Kidney tubule cell (primary cell): ENCODE results near the gene C3.
"Not testable (repeated sequence)": the region's sequence is repeated elsewhere in the genome, so short reads cannot be mapped to it uniquely, and the experiment has no call there.

Experiments
- DNase-seq: peaks from one replicate; pipeline ENCODE4 v3.0.0-alpha.2; 2018; ENCODE audit warnings: low spot score

Gene C3

DNA sequence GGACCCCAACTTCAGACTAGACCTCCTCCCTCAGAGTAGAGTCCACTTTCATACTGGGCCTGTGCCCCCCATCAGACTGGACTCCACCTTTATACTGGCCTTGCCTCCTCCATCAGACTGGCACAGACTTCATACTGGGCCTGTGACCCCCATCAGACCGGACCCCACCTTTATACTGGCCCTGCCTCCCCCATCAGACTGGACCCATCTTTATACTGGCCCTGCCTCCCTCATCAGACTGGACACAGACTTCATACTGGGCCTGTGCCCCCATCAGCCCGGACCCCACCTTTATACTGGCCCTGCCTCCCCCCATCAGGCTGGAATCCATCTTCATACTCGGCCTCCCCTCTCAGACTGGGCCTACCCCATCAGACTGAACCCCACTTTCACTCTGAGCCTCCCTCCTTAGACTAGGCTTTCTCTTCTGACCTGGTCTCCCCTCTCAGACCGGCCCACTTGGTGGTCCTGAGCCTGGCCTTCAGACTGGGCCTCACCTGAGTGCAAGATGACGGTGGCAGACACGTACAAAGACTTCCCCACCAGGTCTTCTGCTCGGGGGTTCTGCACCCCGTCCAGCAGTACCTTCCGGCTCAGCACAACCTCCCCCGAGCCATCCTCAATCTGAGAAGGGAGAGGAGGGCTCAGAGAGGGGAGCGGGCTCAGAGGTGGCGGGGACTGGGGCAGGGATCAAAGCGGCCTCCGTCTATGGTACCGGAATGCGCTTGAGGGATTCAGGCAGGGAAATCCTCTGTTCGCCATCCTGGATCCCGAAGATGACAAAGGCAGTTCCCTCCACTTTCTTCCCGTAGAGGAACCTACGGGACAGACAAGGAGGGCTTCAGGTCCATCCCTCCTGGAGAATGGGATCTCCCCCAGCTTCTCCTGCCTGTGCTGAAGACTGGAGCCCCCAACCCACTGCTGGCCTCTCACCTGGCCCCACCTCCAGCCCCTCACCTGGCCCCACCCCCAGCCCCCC lies 7.5 kb downstream of the C3 start:
- DNase-seq = no peak

DNA sequence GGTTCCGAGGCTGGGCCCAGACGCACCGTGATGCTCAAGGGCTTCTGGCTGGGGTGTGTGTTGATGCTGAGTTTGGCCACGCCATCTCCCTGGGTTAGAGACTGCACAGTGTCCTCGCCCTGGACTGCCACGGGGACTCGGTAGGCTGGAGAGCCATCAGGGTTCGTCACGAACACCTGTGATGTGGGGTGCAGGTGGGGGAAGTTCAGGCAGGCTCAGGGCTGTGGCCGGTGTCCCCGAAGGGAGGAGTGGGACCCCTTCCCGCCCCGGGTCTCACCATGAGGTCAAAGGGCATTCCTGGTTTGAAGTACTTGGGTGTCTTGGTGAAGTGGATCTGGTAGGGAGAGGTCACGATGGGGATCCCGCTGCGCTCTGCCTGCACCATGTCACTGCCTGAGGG lies 8.2 kb downstream of the C3 start:
- no peak for DNase-seq

DNA sequence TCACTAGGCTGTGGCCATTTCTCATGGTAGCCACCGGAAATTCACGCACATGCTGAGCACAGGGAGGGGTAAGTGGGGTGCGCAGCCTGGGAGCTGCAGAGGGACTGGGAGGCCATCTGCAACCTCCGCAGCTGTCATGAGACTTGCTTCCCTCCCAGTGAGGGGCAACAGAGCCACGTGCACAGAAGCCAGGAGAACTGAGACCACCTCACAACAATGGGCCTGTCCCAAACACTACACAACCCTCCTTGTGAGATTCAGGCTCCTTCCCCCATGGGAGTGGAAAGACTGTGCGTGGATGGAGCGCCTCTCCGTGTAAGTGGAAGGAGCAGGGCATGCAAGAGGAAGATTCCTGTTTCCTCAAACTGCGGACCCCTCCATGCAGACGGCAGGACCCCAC lies 8.8 kb downstream of the C3 start:
- no peak for DNase-seq

DNA sequence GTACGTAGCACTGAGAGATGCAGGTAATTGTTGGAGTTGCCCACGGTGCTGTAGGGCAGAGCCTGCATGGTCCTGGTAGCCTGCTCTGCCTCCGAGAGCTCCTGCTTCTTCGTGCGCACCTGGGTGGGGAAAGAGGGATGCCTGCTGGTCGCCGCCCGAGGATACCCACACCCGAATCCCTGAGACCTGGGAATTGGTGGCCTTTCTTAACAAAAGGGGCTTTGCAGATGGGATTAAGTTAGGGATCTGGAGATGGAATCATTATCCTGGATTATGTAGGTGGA lies 9.4 kb downstream of the C3 start:
- DNase-seq = no peak

DNA sequence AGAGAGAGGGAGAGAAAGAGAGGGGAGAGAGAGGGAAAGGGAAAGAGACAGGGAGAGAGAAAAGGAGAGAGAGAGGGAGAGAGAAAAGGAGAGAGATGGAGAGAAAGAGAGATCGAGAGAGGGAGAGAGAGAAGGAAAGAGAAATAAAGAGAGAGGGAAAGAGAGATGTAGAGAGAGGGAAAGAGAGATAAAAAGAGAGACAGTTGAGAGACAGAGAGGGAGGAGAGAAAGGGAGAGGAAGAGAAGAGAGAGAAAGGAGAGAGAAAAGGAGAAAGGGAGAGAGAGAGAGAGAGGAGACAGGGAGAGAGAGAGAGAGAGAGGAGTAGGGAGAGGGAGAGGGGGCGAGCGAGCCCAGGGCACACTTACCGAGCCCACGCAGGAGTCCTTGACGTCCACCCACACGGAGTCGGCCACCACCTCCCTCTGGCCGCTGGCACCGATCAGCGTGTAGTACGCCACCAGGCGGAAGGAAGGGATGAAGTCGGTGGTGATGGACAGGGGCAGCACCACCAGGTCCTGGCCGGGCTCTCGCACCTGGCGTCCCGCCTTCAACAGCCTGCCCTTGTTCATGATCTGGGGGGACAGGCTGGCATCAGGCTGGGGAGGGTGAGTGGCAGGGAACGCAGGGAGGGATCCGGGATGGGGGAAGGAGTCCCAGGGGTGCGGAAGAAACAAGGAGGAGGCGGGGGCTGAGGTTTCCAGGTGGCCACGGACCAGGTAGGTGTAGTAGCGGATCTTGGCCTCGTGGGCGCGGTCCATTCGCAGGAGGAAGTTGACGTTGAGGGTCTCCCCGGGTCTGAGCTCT lies 10.0 kb downstream of the C3 start:
- no peak for DNase-seq

DNA sequence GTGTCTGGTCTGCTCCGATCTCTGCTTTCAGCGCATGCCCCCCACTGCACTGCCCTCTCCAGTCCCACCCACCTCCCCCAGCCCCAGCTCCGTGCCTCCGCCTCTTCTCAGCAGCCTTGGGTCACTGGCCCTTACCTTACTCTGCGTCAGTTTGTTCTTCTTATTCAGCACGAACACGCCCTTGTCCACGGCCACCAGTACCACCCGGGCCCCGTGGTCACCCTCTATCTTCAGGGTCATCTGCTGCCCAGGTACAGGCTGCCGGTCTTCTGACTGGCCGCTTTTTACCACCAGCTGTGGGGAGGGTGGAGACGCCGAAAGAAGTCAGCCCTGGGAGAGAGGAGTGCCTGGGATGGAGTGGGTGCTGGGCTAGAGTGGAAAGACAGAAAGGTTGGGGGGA lies 10.9 kb downstream of the C3 start:
- DNase-seq = no peak

DNA sequence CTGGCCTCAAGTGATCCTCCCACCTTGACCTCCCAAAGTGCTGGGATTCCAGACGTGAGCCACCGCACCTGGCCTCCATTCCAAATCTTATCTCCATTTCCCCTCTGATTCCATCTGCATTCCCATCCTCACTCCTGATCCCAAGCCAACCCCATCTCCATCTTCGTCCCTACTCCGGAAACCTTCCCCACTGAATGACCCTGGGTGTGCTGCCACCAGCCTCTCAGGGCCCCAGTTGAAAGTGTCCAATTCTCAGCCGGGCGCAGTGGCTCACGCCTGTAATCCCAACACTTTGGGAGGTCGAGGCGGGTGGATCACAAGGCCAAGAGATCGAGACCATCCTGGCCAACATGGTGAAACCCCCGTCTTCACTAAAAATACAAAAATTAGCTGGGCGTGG lies 11.5 kb downstream of the C3 start:
- not testable (repeated sequence) for DNase-seq

DNA sequence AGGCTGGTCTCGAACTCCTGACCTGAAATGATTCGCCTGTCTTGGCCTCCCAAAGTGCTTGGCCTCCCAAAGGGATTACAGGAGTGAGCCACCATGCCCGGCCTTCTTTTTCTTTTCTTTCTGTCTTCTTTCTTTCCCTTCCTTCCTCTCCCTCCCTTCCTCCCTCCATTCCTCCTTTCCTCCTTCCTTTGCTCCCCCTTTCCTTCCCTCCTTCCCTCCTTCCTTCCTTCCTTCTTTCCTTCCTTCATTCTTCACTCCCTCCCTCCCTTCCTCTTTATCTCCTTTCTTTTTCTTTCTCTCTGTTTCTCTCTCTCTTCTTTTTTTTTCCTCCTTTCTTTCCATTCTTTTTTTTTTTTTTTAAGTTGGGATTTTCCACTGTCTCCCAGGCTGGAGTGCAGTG lies 12.1 kb downstream of the C3 start:
- no peak for DNase-seq

DNA sequence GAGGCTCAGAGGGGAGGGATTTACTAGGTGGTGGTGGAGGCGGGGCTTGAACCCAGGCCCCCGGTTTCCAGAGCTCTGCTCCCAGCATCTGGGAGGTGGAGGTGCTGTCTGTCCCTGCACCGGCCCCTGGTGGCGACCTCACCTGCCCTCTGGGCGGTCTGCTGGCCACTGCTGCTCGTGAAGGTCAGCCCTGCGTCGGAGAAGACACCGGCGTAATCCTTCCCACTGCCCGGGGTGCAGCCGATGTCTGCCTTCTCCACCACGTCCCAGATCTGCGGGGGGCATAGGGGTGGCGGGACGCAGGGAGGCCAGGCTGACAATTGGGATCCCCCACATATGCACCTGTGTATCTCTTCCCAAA lies 12.8 kb downstream of the C3 start:
- DNase-seq = no peak

DNA sequence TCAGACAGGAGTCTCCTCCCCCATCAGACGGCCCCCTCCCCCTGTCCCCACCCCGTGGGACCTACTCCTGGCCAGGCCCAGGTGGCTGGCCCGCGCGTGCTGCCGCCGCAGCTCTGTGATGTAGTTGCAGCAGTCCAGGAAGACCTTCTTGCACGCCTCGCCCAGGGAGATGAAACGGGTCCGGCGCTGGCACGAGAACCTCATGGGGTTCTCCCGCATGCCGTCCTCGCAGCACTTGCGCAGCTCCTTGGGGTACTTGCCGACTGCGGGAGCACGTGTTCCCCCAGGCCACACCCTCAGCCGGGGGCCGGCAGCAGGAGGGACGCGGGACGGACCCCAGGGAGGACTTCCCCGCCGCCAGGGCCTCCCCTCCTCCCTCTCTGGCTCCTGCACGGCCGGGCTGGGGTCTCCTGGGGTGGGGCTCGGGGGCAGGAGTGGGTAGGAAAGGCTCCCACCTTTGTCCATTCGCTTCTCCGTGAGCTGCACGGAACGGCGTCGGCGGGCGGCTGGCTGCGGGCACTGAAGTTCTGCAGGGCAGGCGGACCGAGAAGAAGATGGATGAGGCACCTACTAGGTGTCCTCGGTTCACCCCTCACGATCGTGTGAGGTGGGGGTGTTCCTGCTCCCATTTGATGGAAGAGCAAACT lies 13.3 kb downstream of the C3 start:
- no peak for DNase-seq

DNA sequence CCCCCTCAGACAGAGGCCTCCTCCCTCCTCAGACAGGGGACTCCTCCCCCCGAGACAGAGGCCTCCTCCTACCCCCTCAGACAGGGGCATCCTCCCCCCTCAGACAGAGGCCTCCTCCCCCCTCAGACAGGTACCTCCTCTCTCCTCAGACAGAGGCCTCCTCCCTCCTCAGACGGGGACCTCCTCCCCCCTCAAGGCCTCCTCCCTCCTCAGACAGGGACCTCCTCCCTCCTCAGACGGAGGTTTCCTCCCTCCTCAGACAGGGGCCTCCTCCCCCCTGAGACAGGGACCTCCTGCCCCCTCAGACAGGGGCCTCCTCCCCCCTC lies 13.9 kb downstream of the C3 start:
- no peak for DNase-seq

DNA sequence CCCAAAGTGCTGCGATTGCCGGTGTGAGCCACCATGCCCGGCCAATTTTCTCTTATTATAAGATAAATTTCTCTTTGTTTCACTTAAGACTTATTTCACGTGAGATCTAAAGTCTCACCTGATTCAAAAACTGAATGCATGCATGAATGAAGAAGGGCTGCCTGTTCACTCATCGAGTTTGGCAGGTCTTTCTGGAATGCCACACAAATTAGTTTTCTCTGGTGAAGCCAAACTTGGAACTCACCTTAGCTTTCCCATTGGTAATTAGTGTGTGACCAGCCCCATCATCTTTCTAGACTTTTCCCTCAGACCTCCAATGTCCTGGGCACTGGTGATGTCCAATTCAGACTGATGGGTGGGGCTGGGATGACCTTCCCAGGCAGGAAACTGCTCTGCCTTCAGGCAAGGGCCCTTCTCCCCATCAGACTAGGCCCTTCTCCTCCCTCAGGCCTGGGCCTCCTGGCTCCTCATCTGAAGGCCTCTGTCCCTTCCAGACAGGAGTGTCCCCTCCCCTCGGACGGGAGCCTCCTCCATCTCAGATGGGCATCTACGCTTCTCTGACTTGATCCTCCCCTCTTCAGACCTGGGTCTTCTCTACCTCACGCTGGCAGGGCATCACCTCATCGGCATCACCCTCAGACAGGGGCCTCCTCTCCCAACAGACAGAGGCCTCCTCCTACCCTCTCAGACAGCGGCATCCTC lies 14.4 kb downstream of the C3 start:
- no peak for DNase-seq

DNA sequence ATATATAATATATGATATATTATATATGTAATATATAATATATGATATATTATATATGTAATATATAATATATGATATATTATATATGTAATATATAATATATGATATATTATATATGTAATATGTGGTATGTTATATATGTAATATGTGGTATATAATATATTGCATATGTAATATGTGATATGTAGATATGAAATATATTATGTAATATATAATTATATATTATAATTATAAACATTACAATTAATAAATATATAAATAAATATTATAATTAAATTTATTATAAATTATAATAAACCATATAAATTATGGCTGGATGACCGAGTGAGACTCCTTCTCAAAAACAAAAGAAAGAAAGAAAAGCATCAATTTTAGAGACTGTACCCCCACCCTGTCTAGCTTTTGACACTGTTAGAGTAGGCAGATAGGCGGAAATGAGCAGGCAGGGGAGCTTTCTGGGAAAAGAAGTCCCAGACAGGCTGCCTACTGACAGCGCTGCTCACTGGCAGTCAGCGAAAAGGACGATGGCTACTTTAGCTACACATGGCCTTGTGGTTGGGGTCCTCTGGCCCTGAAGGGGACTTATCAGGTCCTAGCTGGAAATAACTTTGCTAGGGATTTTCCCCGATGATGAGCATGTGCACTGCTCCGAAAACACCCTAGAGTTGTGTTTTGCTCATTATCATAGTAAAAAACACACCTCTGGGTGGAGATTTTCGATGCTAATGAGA lies 19.7 kb downstream of the C3 start:
- no peak for DNase-seq

DNA sequence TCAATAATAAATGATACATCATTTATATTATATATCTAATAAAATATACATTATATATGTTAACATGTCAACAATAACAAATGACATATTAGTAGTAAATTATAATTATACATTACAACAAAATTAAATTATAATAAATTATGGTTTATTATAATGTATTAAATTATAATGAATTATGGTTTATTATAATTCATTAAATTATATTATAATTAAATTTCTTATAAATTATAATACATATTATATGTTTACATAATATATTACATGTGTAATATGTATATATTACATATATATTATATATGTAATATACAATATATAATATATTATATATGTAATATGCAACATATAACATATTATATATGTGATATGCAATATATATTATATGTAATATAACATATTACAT lies 20.5 kb downstream of the C3 start:
- no peak for DNase-seq

DNA sequence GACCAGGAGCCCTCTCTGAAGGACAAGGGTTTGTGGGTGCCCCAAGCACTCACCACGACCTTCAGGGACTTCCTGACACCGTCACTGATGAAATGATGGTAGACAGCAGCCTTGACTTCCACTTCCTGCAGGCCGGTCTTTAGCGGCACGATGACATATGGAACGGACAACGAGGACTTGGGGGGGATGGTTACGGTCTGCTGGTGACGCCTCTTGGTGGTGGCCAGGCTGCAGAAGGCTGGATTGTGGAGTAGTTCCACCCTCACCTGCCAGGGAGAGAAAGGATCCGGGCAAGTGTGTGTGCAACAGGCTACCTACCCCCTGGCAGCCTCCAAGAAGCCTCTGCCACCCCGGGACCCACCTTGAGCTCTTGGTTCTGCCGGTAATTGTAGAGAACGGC lies 23.2 kb downstream of the C3 start:
- no peak for DNase-seq

DNA sequence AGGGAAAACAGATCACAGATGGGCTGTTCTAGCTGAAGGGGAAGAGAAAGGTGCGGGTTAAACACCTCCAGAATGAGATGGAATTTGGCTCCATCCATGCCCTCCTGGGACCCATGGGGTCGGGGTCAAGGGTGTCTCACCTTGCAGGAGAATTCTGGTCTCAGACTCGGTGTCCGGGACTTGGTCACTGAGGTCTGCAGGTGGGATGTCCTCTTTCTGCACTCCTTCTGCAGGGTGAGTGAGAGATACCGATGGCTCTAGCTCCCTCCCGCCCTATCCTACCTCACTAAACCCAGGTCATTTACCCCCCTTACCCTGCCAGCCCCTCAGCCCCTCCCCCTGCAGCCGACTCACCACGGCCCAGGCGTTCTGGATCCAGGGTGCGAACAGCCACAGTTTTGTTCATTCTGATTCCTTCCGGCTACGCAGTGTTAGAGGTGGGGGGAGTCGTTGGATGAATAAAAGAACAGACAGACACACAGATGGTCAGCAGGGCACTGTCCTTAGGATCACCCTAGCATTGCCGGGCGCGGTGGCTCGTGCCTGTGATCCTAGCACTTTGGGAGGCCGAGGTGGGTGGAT lies 24.1 kb downstream of the C3 start:
- DNase-seq = no peak

DNA sequence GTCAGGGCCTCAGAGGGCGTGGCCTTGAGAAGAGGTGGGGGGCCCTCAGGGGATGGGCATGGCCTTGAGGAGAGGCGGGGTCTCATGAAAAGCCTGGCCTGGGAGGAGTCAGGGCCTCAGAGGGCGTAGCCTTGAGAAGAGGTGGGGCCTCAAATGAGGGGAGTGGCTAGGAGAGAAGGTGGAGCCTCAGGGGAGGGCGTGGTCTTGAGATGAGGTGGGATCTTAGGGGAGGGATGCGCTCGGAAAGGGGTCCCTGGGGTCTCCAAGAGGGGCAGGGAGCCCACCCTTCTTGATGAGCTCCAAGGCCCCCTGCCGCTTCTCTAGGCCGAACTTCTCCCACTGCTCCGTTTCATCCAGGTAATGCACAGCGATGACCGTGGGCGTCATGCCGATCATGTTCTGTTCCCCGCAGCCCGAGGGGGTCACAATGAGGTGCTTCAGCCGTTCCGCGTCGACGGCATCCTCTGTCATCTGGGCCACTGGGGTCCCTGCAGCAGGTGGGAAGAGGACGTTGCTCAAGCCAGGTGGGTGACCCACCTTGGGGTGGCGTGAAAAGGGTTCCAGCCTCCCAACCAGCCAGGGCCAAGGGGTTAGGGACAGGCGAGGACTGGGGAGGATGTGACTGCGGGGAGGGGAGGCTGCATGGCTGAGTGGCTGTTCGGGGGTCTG lies 26.2 kb downstream of the C3 start:
- no peak for DNase-seq

DNA sequence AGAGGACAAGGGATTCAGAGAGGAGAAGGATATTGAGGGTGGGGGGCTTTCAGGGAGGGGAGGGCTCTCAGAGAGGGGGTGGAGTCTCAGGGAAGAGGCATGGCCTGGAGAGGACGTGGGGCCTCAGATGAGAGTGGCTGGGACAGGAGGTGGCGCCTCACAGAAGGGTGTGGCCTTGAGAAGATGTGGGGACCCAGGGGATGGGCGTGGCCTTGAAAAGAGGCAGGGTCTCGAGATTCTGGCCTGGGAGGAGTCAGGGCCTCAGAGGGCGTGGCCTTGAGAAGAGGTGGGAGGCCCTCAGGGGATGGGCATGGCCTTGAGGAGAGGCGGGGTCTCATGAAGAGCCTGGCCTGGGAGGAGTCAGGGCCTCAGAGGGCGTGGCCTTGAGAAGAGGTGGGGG lies 26.8 kb downstream of the C3 start:
- DNase-seq = no peak

DNA sequence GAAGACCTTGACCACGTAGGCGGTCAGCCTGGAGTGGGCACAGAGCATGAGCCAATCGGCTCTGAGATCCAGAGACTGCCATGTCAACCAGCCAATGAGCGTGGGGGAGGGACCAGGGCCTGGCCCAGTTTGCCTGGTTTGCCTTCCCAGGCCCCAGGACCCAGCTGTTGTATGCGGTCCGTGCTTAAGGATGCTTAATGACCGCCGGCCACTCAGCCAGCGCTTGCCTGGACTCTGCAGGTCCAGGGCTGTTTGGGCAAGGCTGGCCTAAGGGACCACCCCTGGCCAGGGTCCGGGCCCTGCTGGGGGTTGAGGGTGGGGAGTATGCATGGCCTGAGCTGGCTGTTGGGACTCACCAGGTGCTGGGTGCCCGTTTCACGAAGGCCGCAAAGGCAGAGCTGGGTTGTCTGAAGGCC lies 27.4 kb downstream of the C3 start:
- DNase-seq = no peak

DNA sequence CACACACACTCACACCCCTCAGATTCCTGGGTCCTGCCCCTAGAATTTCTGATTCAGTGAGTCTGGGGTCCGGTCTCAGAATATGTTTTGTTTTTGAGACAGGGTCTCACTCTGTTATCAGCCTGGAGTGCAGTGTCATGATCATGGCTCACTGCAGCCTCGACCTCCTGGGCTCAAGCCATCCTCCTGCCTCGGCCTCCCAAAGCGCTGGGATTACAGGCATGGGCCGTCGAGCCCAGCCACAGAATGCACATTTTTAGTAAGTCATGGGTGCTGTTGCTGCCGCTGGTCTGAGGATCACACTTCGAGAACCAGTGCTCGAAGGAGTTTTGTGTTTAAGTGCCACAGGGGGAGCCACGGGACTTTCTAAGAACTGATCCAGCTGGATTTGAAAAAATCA lies 28.4 kb downstream of the C3 start:
- no peak for DNase-seq

DNA sequence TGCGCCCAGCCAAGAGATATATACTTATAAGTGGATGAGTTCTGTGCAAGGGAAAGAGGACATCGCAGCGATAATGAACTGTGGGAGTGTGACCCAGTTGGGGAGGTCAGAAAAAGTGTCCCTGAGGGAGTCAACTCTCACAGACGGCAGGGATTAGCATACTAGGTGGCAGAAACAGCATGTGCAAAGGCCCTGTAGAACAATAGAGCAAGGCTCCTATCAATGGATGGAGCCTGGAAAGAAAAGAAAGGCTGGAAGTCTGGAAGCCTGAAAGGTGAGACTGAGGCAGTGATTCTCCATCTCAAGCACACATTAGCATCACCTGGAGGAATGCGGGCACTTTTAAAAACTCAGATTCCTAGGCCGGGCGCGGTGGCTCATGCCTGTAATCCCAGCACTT lies 29.1 kb downstream of the C3 start:
- no peak for DNase-seq
